Islet of Langerhans (tissue), 1 donor: ENCODE measurements around the gene THSD1.
"Not testable (repeated sequence)": the region's sequence is repeated elsewhere in the genome, so short reads cannot be mapped to it uniquely, and the experiment has no call there.

Source experiments
- FAIRE-seq: peaks from one replicate; lab custom pipeline; 2011; peaks lifted over from hg19 to GRCh38; lab: Jason Lieb, UNC

Gene THSD1

GRCh38 chr13:52411629-52412028 is 5.7 kb upstream of the THSD1 start:
- no peak for FAIRE-seq

DNA sequence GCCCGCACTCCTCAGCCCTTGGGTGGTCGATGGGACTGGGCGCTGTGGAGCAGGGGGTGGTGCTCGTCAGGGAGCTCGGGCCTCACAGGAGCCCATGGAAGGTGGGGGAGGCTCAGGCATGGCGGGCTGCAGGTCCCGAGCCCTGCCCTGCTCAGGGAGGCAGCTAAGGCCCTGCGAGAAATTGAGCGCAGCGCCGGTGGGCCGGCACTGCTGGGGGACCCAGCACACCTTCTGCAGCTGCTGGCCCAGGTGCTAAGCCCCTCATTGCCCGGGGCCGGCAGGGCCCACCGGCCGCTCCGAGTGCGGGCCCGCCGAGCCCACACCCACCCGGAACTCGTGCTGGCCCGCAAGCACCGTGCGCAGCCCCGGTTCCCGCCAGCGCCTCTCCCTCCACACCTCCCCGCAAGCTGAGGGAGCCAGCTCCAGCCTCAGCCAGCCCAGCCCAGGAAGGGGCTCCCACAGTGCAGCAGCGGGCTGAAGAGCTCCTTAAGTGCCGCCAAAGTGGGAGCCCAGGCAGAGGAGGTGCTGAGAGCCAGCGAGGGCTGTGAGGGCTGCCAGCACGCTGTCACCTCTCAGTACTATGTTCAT is 2.2 kb upstream of the THSD1 start:
- not testable (repeated sequence) for FAIRE-seq

GRCh38 chr13:52407436-52407835 is 1.5 kb upstream of the THSD1 start:
- not testable (repeated sequence) for FAIRE-seq

GRCh38 chr13:52406629-52407028 is 657 bp upstream of the THSD1 start:
- no peak for FAIRE-seq

DNA sequence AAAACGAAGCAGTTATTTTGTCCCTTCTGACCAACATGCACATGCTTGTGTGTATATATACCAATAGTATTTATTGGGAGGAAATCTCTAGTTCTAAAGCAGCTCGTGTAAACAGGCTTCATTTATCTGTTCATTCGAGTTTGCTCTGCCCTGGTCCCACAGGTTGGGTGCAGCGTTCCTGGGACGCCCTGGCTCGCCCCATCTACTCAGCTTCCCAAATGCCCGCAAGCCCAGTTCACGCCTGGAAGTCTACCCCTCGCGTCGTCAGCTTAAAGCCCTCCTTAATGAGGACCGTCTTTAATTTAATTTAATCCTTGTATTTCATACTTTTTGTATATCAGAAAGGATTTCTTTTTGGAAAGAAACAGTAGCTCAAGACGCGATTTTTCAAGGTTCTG is 604 bp downstream of the THSD1 start:
- FAIRE-seq: no peak

- no peak for FAIRE-seq
These were observed 6.3 kb downstream of the THSD1 start for GRCh38 chr13:52399708-52400107.

DNA sequence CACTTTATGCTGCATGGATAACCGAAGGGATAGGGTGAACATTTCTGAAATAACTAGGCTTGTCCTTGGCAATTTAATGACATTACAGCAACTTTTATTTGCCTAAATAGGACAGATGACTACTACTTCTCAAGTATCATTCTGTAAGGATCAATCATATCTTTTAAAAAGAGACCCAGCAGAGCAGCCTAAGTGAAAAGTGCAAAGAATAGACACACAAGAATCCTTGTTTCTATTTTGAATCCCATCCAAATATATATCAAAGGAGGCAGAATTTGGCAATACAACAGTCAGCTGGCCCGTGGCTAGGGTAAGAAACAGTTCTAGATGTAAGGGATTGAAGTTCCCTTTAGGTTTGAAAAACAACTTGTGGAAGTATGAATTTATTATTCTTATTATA is 6.9 kb downstream of the THSD1 start:
- FAIRE-seq: no peak

DNA sequence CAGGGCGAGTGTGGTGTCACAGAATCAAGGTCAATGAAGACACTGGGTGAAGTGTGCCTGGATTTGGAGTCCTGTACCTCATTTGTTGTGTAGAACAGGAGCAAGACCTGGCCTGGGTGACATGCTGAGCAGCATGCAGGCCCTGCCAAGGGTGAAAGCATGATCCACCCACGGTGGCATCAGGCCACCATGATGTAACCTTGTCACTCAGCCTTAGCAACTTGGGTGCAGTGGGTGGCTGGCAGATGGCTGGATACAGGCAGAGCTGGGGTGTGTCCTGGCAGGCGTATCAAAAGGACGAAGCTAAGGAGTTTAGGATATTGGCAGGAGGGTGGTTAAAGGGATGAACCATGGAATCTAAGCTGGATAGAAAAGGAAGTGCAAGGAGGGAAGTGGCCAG is 10.3 kb downstream of the THSD1 start:
- FAIRE-seq: no peak

- FAIRE-seq: no peak
These were observed 11.4 kb downstream of the THSD1 start for GRCh38 chr13:52394586-52394985.

DNA sequence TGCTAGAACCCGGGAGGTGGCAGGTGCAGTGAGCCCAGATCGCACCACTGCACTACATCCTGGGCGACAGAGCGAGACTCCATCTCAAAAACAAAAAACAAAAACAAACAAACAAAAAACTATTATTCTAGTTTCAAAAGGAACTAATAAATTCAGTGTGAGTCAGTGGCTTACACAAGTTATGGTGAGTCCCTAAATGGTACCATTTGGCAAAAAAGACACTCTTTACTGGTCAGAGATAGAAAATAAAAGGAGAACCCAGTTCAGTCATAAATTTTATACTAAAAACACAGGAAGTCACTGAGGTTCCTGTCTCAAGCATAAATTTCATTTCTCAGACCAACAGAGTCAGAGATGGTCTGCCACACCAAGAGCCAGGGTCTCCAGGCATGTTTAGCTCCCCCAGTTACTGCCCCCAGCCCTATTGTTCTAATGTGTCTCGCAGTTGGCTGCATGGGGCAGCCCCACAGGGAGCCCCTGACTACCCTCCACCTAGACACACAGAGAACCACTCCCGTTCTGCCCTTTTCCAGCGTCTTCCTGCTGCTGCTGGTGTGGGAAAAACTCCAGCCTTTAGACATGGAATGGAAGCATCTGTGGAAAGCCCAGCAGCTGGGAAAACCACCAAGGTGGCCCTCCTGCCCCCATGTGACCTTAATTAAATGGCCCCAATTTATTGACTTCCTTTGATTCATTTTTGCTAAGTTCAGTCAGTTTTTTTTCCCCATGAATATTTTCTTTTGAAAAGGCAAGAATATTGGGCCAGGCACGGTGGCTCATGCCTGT is 12.2 kb downstream of the THSD1 start:
- FAIRE-seq: no peak

GRCh38 chr13:52387721-52388120 is 18.3 kb downstream of the THSD1 start:
- no peak for FAIRE-seq

DNA sequence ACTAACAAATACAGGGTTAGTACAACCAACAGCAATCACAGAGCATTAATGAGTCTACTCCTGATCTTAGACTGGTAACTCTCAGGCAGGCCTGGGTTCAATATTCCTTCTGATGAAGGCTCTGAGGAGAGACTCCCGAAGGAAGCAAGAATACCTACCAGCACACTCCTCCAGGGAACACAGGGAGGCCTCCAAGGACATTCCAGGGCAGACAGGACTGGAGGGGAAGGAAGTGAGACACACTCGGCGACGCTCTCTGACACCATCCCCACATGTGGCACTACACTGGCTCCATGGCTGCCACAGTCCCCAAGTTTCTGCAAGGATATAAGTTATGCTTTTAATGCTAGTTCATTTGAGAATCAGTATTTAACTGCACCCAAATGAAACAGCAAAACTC is 20.1 kb downstream of the THSD1 start:
- no peak for FAIRE-seq

DNA sequence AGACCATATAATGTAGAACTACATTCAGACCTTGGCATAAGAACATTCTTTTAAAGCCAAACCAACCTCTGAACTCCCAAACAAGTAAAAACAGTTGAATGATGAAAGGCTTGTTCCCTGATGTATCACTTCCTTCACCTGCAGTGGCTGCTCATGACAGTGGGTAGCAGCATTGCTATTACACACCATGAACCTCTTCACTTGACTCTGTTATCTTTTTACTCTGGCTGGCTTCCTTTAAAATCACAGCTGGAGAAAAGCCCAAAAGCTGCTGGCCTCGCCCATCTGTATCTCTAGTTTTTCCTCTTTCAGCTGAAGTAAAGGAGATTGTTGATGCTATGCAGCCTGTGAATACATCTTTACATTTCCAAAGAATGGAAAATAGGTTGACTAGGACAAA is 22.6 kb downstream of the THSD1 start:
- no peak for FAIRE-seq

DNA sequence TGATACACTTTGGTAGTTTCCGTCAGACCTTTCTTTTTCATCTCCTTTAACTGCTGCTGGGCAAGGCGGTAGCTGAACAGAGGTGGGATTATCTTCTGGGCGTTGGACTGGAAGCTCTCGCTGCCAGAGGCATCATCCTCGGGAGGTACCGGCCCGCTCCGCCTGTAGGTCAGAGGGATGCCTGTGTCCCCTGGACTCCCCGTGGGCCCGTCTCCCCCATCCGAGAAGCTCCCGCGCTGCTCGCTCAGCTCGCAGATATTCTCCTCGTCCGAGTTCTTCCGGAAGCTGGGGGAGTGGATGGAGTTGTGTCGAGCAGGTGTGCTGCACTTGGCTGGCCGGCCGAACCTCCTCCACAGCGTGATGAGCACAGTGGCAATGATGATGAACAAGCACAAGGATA is 27.7 kb downstream of the THSD1 start:
- no peak for FAIRE-seq

GRCh38 chr13:52377898-52378297 is 28.1 kb downstream of the THSD1 start:
- FAIRE-seq: no peak

GRCh38 chr13:52374873-52375411 is 31.0 kb downstream of the THSD1 start:
- no peak for FAIRE-seq

GRCh38 chr13:52374389-52374788 is 31.6 kb downstream of the THSD1 start:
- no peak for FAIRE-seq

GRCh38 chr13:52373277-52373676 is 32.7 kb downstream of the THSD1 start:
- not testable (repeated sequence) for FAIRE-seq

- peak; percentile 64 for FAIRE-seq
These were observed 34.2 kb downstream of the THSD1 start for GRCh38 chr13:52371736-52372247.

GRCh38 chr13:52366291-52366690 is 39.7 kb downstream of the THSD1 start:
- FAIRE-seq: no peak

DNA sequence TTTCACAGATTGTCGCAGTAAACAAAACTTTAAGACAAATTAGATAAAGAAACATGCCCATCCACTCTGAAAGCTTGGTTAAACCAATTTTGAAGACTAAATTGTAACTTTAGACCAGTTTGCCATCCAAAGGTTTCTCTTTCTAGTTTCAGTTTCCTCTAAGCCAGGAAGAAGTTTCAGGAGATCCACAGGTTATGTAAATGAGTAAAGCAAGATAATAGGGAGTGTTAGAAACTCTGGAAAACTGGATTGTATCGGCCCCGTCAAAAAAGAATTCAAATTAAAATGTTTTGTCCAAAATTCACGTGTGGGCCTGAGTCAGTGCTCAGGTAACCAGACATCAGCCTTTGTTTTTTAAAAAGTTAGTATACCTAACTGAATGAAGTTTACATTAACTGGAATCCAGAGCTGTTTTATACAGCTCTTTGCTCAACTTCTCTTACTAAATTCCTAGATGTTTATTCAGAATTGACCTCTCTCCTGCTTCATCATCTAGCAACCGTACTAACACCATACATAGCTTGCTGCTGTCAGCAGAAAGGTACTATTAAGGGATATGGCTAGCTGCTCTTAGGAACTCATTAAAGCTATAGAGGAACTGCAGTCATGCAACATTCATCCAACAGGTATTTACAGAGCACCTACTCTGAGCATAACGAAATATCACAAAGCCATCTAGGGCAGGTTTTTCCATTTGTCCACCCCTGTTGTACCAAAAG is 43.6 kb downstream of the THSD1 start:
- not testable (repeated sequence) for FAIRE-seq

DNA sequence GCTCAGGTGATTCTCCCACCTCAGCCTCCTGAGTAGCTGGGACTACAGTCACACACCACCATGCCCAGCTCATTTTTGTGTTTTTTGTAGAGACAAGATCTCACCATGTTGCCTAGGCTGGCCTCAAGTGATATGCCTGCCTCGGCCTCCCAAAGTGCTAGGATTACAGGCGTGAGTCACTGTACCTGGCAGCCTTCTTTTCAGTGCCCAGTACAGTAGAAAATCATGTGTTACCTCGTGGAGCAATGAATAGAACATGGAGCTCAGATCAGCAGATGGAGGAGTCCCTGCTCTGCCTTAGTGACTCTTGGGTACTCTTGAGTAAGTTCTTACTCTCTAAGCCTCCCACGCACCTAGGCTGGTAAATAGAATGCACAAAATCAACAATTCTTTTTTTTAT is 44.7 kb downstream of the THSD1 start:
- FAIRE-seq: no peak

- FAIRE-seq: no peak
These were observed 46.4 kb downstream of the THSD1 start for GRCh38 chr13:52359534-52359933.
